CD4-positive, alpha-beta T cell treated with Interleukin-4 for 4 hours (primary cell): ENCODE data around the gene CLSTN3.

Source experiments
- DNase-seq: peaks from one replicate; pipeline ENCODE4 v3.0.0-alpha.2; 2020

Gene CLSTN3

DNA sequence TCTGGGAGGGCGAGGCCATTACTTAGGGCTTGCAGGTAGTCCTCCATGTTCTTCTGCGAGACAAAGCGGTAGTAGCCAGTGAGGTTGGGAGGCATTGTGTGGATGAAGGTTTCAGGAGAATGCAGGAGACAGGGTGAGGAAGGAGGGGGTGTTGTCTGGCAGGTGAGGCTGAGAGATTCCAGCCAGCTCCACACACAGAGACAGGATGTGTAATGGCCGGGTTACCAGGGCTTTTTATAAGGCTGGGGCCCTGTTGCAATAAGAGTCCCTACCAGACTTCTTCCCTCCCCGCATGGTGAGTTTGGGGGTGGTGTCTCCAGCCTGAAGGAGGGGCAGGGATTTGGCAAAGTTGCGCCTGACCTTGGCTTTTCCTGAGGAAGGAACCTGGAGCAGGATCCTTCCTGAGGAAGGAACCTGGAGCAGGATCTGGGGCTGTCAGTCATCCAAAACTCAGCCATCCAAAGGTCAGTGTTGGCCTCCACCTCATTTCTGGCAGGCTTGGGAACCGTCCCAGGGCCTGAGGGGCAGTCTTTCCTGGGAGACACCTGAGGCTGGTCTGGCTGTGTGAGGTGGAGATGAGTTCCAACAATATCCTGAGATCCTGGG lies 1.4 kb upstream of the CLSTN3 start, which contains the start of gene RBP5:
RBP5 (minus strand) TSS at position 209 of the 606 bp plus-strand sequence; CDS start at position 95, 114 bp downstream.
- no peak for DNase-seq

- DNase-seq = peak; percentile 16
Measured at GRCh38 chr12:7129287-7129871, 792 bp upstream of the CLSTN3 start.

DNA sequence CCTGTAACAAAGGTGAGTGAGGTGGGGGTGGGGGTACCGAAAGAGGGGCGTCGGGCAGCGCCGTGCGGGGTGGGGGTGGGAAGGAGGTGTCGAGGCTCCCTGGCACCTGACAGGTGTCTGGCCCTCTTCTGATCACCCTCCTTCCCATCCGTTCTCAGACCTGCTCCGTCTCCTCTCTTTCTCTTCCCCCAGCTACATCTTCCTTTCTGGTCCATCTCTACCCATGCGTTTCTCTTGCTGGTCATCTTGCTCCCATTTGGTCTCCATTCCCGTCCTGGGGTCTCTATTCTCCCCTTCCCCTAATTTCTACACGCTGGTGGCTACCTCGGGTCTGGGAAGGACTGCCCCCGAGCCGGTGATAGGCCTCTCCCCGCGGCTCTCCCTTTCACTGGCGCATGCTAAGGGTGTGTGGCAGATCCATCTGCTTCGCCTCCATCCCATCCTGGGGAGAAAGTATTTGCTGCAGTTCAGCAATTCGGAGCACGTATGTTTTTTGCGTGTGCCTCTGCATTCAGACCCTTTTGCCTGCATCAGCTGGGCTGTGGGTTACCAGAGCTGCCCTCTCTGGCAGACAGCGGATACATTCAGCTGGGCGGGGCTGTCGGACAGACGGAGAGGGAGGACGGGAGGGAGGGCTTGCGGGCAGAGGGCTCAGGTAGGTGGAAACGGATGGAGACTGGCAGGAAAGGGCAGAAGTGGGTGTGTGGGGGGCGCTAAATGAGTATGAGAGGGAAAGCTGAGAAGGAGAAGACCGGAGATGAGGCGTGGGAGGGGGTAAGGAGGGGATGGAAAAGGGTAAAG lies 730 bp downstream of the CLSTN3 start:
- DNase-seq = peak; percentile 45

- peak; percentile 5 for DNase-seq
Measured at GRCh38 chr12:7131502-7131866, 1.3 kb downstream of the CLSTN3 start.

- no peak for DNase-seq
Measured at GRCh38 chr12:7134396-7135166, 4.4 kb downstream of the CLSTN3 start.

GRCh38 chr12:7136071-7136470 lies 5.9 kb downstream of the CLSTN3 start:
- no peak for DNase-seq

DNA sequence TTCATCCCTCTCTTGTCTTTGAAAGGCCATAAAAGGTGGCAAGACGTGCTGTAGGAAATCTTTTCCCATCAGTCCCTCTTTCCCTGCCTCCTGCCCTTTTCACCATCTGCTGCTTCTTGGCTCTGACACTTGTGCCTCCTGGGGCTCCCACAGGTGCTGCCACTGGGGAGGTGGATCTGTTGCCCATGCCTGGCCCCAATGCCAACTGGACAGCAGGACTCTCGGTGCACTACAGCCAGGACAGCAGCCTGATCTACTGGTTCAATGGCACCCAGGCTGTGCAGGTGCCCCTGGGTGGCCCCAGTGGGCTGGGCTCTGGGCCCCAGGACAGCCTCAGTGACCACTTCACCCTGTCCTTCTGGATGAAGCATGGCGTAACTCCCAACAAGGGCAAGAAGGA lies 6.5 kb downstream of the CLSTN3 start:
- DNase-seq = no peak

GRCh38 chr12:7137908-7138307 lies 7.7 kb downstream of the CLSTN3 start:
- DNase-seq = no peak

DNA sequence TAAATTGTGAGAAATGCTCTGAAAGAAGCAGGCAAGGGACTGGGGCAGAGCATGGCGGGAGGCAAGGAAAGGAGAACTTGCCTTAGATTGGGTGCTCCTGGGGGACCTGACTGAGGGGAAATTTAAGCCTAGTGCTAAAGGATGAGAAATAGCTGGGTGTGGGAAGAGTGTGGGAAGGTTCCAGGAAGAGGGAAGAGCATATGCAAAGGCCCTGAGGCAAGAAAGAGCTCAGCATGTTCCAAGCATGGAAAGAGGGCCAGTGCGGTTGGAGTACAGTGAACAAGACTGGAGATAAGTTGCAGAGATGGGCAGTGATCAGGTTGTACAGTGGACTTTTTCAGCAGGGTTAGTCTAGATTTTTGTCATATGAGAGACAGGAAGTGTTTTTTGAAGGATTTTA lies 9.0 kb downstream of the CLSTN3 start:
- no peak for DNase-seq

DNA sequence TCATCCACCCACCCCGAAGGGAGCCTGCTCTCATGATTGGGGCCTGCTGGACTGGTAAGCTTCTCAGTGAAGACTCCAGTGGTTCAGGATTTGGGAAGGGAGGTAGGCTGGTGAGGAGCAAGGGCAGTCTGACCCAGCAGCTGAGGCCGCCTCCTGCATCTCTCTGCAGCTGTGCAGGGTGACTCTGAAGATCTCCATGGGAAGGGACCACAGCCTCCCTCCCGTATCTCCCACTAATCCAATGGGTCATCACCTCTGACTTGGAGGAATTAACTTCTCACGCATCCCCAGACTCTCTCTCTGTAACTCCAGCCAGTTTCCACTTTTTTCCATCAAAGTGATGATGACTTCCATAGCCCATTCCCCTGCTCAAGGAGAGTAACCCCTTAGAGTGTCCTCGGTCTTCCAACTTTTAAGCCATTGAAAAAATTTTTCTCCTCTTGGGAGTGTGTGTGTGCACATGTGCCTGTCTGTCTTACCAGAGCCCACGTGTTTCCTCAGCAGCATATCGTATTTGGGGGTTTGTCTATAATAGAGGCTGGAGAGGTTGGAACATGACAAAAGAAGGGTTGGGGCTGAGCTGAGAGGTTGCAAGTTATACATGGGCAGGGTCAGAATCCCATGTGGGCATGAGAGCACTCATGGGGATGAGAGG lies 11.3 kb downstream of the CLSTN3 start:
- DNase-seq = no peak

- DNase-seq = peak; percentile 29
Measured at GRCh38 chr12:7142056-7142644, 12.0 kb downstream of the CLSTN3 start.

DNA sequence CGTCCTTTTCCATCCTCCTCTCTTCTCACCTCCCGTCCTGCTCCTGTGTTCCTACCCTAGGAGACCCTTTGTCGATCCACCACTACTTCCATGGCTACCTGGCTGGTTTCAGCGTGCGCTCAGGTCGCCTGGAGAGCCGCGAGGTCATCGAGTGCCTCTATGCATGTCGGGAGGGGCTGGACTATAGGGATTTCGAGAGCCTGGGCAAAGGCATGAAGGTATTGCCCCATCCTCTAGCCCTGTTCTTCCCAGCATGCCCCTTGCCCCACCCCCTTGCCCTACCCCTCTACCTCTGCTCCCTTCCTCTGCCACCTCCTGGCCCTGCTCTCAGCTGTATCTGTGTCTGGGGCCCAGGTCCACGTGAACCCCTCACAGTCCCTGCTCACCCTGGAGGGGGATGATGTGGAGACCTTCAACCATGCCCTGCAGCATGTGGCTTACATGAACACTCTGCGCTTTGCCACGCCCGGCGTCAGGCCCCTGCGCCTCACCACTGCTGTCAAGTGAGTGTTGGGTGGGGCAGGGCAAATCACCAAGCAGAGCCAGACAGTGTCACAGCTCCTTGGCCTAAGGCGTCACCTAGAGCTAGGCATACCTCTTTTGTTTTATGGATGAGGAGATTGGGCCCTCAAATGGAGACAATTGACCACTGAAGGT lies 12.8 kb downstream of the CLSTN3 start:
- DNase-seq = no peak

DNA sequence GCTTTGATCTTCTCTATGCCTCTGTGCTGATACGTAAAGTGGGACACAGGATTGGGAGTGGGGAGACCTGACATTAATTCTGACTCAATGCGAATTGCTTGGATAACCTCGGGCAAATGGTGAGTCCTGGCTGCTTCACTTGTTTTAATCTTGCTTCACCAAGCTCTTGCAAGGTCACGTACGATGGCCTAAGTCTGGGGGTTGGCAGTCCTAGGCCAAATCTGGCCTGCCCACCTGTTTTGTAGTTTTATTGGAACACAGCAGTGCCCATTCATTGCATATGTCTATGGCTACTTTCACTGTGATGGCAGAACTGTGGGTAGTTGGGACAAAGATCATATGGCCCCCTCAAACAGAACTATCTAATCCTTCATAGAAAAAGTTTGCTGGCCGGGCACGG lies 13.4 kb downstream of the CLSTN3 start:
- DNase-seq = no peak

GRCh38 chr12:7144414-7145120 lies 14.4 kb downstream of the CLSTN3 start:
- peak; percentile 48 for DNase-seq

- no peak for DNase-seq
Measured at GRCh38 chr12:7145671-7146070, 15.5 kb downstream of the CLSTN3 start.

GRCh38 chr12:7146228-7146627 lies 16.1 kb downstream of the CLSTN3 start:
- no peak for DNase-seq

GRCh38 chr12:7146906-7147305 lies 16.7 kb downstream of the CLSTN3 start:
- DNase-seq = no peak

DNA sequence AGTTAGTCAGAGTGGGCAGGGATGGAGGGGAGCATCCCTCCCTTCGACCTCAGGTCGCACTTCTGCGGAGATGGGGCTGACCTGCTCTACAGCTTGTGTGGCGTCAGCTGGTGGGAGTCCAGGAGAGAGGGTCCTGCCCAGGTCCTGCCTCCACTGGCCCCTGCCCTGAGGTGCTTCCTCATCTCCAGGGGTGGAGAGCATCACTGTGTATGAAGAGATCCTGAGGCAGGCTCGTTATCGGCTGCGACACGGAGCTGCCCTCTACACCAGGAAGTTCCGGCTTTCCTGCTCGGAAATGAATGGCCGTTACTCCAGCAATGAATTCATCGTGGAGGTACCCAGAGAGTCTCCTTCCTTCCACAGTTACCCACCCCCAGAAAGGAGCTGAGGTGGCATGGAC lies 20.2 kb downstream of the CLSTN3 start:
- DNase-seq = no peak

DNA sequence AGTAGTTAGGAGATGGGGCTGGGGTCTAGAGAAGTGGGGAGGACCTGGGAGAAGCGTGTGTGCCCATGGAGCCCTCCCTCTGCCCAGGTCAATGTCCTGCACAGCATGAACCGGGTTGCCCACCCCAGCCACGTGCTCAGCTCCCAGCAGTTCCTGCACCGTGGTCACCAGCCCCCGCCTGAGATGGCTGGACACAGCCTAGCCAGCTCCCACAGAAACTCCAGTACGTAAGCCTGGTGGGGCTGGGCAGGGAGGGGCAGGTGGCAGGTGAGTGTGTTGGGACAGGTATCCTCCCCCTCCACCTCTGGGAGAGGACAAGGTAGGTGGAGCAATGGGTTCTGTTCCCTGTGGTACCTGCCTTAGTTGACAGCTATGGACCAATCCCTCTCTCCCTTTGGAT lies 20.7 kb downstream of the CLSTN3 start:
- DNase-seq = no peak

GRCh38 chr12:7151532-7151931 lies 21.4 kb downstream of the CLSTN3 start:
- DNase-seq = no peak

- DNase-seq = no peak
Measured at GRCh38 chr12:7152818-7153217, 22.6 kb downstream of the CLSTN3 start.
